T47D (cell line): ENCODE data around the gene TPPP.

Experiments used
- DNase-seq, 2 experiments: peaks; one replicate each; pipeline versions ENCODE4 v3.0.0 to v3.0.0-alpha.2; 2011 to 2012; ENCODE audit warnings: low read depth in 1 of 2, low spot score in 1 of 2
- JUND ChIP-seq: IDR thresholded peaks from 2 replicates; pipeline ENCODE4 v1.6.1; 2012; ENCODE audit warnings: low read depth
- in situ Hi-C: cut with HindIII; loops from 2 replicates; pipeline ENCODE4 v1.10.0; 2016; ENCODE audit warnings: low sequenced_read_pairs, low pct_unique_long_range_greater_than_20kb

Gene TPPP

GRCh38 chr5:620586-621180 lies 72.5 kb downstream of the TPPP start:
- TF ChIP-seq JUND, result no peak
- in situ Hi-C loops, result no loop called here
- no peak for DNase-seq

DNA sequence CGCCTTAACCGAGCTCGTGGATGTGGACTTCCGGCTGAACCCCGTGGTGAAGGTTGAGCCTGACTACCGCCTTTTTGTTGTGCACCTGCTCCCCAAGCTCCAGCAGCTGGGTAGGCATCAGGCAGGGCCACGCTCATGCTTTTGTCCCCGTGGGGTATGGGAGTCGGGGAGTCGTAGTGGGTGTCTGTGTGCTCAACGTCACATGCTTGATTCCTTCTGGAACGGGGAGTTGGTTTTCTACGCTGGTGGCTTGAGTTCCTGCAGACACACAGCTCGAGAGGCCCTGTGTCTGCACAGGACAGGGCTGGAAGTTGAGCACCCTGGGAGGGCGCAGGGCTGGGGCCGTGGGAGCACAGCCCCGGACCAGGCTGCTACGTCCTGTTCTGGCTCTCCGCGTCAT lies 73.0 kb downstream of the TPPP start:
- DNase-seq, result no peak
- in situ Hi-C loops, result no loop called here
- no peak for TF ChIP-seq JUND

GRCh38 chr5:619444-619843 lies 73.7 kb downstream of the TPPP start:
- in situ Hi-C loops, result no loop called here

DNA sequence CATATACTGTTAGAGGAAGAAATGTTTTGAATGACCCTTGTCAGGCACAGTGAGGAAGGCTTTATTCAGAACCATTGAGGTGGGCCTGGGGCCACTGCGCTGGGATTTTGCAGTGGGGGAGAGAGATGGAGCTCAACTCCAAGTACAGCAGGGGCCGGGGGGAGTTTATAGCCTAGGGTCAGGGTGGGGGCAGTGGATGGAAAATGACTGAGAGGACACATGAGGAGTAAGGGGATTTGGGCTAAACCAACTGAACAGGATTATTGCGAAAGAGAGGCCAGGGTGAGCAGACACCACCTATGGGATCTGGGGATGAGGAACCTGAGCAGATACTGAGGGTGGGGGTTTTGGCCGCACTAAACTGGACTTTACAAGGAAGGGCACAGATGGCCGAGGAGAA lies 74.7 kb downstream of the TPPP start:
- in situ Hi-C loops, result no loop called here
- no peak for TF ChIP-seq JUND
- DNase-seq, result no peak

More at GRCh38 chr5:619444-619843, 73.7 kb downstream of the TPPP start:
- DNase-seq, result no peak
- TF ChIP-seq JUND, result no peak

DNA sequence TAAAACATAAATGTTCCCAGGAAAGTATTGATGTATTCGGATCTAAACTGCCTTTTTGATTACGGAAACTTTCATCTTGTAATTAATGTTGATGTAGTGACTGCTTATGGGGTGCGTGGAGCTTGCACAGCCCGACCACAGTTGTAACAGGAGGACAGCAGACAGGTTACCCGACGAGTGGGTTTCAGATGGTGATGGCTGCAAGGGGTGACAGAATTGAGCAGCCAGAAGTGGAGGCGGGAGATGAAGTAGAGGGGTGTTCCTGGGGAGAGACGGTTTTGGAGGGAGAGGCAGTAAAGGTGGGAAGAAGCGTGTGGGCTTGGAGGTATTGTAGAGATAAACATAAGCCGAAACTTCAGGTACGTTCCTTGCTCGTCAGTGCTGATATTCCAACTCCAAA lies 75.3 kb downstream of the TPPP start:
- no peak for DNase-seq
- in situ Hi-C loops, result no loop called here
- no peak for TF ChIP-seq JUND

- DNase-seq, result peak in 1 of 2 experiments; percentile 36
- no peak for TF ChIP-seq JUND
- in situ Hi-C loops, result no loop called here
These were observed 76.6 kb downstream of the TPPP start for GRCh38 chr5:616484-617039.

GRCh38 chr5:612498-613424 lies 80.4 kb downstream of the TPPP start:
- no peak for TF ChIP-seq JUND
- in situ Hi-C loops, result no loop called here
- DNase-seq, result peak in 1 of 2 experiments; percentile 57

DNA sequence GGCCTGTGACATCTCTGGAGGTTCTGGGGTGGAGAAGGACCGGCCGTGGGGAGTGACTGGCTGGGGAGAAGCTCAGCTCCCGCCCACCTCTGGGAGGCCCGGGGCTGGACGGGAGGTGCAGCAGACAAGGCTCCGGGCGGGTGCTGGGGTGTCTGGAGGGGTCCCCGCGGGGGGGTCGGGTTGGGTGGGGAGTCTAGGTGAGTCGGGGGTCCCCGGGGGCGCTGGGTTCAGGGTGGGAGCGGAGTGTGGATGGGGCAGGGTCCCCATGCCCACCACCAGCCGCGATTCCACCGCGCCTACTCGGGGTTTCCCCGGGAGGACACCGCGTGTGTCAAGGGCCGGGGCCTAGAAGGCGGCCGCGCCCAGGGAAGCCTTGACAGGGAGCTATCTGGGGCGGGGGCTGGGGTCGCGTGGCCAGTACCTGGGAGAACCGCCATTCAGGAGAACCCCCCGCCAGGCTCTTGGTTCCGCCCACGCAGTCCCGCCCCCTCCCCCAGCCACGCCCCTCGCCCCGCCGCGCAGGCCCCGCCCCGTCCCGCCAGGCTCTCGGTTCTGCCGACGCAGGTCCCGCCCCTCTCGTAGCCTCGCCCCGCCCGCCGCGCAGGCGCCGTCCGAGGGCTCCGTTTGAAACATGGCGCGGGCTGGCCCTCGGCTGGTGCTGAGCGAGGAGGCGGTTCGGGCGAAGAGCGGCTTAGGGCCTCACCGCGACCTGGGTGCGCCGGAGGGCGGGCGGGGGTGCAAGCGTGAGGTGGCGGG lies 81.2 kb downstream of the TPPP start, which contains the start of gene CEP72:
Gene CEP72, plus strand, starts transcription at position 610 of the 756 bp plus-strand sequence. Its CDS starts 22 bp downstream, at position 632.
- in situ Hi-C loops, result no loop called here
- TF ChIP-seq JUND, result no peak
- peak; percentile 93 to 97 for DNase-seq

DNA sequence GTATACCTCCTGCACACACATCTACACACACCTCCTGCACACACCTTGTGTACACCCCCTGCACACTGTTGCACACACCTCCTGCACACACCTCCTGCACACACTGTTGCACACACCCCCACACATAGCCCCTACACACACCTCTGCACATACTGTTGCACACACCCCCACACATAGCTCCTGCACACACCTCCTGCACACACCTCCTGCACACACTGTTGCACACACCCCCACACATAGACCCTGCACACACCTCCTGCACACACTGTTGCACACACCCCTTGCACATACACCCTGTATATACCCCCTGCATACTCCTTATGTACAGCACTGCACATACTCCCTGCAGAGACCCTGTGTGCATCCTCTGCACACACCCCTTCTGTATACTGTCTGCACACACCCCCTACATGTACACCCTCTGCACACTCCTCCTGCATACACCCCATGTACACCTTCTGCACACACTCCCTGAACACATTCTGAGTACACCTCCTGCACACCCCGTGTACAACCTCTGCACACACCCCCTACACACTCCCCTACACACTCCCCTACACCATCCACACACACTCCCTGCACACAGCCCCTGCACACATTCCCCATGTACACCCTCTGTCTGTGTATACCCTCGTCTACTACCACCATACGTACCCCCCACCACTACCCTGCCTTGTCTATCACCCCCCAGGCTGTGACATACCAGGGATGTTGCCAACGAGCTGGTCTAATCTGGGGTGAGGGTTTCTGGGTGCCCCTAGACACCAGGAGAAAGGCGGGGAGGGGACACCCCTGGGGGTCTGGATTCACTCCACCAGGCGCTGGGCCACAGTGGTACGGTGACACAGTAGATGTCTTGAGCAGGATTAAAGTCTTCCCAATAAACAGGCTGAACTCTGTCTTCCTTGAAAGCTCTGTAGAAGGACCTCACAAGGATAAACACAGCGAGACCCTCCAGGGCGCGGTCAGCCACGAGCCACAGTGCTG lies 82.1 kb downstream of the TPPP start:
- no peak for DNase-seq
- TF ChIP-seq JUND, result no peak
- in situ Hi-C loops, result no loop called here

GRCh38 chr5:610011-610743 lies 83.0 kb downstream of the TPPP start:
- TF ChIP-seq JUND, result no peak
- in situ Hi-C loops, result no loop called here
- DNase-seq, result no peak
